HG03558 (cell line): Measurements from ENCODE around the gene PMEPA1.
"Not testable (repeated sequence)": the region's sequence is repeated elsewhere in the genome, so short reads cannot be mapped to it uniquely, and the experiment has no call there.

Experiments
- ATAC-seq: cut with Tn5 transposase; IDR thresholded peaks from one replicate; pipeline ENCODE4 v1.9.1; 2021; ENCODE audit warnings: moderate number of reproducible peaks; ENCODE audit not compliant: unreplicated experiment; ENCODE audit errors: extremely low read depth

Gene PMEPA1

GRCh38 chr20:57630061-57630460 is 79.8 kb downstream of the PMEPA1 start:
- ATAC-seq: no peak

- not testable (repeated sequence) for ATAC-seq
Measured at GRCh38 chr20:57629491-57629901, 80.3 kb downstream of the PMEPA1 start.

- not testable (repeated sequence) for ATAC-seq
Measured at GRCh38 chr20:57628962-57629308, 80.9 kb downstream of the PMEPA1 start.

- no peak for ATAC-seq
Measured at GRCh38 chr20:57628047-57628961, 81.5 kb downstream of the PMEPA1 start.

- no peak for ATAC-seq
Measured at GRCh38 chr20:57627339-57627738, 82.5 kb downstream of the PMEPA1 start.

- ATAC-seq: no peak
Measured at GRCh38 chr20:57625978-57626377, 83.8 kb downstream of the PMEPA1 start.

- ATAC-seq: no peak
Measured at GRCh38 chr20:57625181-57625958, 84.4 kb downstream of the PMEPA1 start.

GRCh38 chr20:57624124-57624523 is 85.7 kb downstream of the PMEPA1 start:
- ATAC-seq: no peak

GRCh38 chr20:57622579-57623381 is 87.0 kb downstream of the PMEPA1 start:
- no peak for ATAC-seq

GRCh38 chr20:57622201-57622570 is 87.6 kb downstream of the PMEPA1 start:
- no peak for ATAC-seq

GRCh38 chr20:57621421-57622200 is 88.2 kb downstream of the PMEPA1 start:
- ATAC-seq: no peak

- ATAC-seq: no peak
Measured at GRCh38 chr20:57620999-57621398, 88.8 kb downstream of the PMEPA1 start.

- ATAC-seq: peak; percentile 38
Measured at GRCh38 chr20:57620274-57620990, 89.4 kb downstream of the PMEPA1 start, which contains the start of gene ZBP1. Gene ZBP1 (minus strand): TSS chr20:57620426. CDS start chr20:57620295, 131 bp downstream.

- ATAC-seq: peak; percentile 32
Measured at GRCh38 chr20:57619051-57619831, 90.6 kb downstream of the PMEPA1 start.

GRCh38 chr20:57618764-57619050 is 91.1 kb downstream of the PMEPA1 start:
- no peak for ATAC-seq

- no peak for ATAC-seq
Measured at GRCh38 chr20:57618091-57618763, 91.6 kb downstream of the PMEPA1 start.

- no peak for ATAC-seq
Measured at GRCh38 chr20:57617079-57617795, 92.6 kb downstream of the PMEPA1 start.
